Ureter (tissue), 1 donor: ENCODE results near the gene NCKIPSD. TPM values are rescaled to one million over a fixed set of nuclear protein-coding genes. Genes with fewer than 3 reads are reported as not detected.

ENCODE experiments used
- DNase-seq: peaks from one replicate; pipeline ENCODE4 v3.0.0-alpha.2; 2020; ENCODE audit warnings: low spot score
- total RNA-seq: library from RNA; stranded (reverse); gene quantifications from one replicate; pipeline ENCODE4 v1.2.4, GENCODE V29; 2023
- donor health status: DM: yes; HTN: yes; CAD: no.

NCKIPSD gene
- total RNA-seq, 1 donor from 2014 or later, result 21.6 TPM

DNA sequence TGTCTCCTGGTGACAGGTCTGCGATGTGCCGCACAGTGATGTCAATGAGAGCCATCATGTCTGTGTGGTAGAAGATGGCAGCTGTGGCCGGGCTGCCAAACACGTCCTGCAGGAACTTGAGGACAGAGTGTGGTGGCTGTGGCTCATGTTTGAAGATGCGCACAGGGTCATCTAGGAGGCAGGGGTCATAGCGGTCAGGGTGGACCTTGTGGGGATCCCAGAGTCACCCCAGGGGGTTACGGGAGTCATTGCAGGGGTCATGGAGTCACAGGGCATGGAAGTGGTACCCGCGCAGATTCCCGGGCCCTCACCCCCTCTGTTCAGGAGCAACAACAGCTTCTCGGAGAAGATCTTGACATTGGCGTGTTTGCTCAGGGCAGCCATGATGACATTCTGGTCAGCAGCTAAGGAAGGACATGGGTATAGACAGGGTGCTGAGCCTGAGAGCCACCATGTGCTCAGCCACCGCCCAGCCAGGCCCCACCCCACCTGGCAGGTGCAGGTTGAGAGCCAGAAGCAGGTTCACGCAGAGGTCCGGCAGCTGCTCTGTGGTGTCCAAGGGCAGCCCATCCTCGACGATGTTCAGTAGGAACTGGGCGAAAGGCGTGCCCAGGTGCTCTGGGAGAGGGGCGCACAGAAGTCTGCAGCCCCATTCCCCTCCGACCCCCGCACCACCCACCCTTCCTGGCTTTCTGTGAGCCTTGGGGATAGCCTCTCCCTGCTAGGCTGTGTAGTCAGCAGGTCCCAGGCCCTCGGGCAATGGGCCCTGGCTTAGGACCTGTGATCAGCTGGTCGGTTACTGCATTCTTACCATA, 6.9 kb downstream of the NCKIPSD start:
- no peak for DNase-seq

DNA sequence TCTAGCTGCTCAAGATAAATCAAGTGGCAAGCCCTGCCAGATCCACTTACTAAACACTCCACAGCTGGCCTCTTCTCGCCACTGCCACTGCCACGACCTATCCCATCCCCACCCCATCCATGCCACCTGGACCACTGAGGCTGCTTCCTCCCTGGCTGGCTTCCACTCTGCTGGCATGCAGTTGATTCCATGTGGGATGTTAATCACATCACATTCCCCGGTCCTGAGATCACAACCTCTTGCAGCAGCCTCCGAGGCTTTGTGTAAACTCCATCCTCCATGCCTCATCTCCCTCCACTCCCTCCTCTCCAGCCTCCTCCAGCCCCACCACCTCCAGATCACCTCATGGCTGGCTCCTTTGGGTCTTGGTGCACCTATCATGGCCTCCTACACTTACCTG, 7.7 kb downstream of the NCKIPSD start:
- no peak for DNase-seq

DNA sequence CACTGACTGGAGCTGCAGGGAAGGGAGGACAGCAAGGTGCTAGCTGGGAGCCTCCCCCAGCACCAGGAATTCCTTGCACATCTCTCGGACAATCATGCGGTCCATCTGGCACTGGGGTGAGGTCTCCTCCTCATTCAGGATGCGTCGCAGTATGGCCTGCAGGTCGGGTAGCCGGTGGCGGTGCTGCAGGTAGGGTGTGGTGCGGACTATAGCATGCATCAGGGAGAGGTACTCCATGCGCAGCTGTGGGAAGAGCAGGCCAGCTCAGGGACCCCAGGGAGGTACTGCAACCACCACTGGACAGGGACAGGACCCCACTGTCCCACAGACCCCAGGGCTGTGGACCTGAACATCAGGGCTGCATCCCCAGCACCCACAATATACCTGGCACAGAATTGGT, 11.2 kb downstream of the NCKIPSD start:
- DNase-seq, result no peak

DNA sequence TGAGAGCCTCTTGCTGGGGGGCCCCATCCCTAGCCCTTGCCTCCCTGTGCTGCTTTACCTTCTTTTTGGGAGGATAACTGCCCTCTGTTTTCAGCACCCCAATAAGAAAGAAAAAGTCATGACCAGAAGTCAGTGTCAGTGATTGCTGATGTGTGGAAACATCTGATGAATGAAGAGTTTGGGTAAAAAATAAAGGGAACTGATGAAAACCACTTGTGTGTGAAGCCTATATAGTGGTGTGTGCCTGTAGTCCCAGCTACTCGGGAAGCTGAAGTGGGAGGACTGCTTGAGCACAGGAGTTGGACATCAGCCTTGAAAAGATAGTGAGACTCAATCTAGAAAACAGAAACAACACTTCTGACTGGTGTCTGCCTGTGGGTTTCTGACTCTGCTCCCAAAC, 13.2 kb downstream of the NCKIPSD start:
- no peak for DNase-seq

DNA sequence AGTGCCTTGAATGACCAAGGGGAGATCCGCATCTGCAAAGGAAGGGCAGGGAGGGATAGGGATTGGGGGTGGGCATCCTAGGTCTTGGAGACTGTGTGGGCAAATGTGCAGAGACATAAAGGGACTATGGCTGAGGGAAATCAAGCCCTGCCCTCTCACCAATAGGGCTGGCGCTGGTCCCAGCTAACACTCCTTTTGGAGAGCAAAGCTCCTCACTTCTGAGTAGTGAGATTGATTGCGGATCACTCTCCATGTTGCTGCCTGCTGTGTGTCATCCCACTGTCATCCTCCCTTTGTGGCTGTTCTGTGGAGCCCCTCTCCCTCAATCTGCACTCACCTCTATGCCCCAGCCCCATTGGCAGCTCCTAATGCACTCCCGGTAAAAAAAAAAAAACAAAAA, 20.8 kb downstream of the NCKIPSD start:
- DNase-seq, result no peak

DNA sequence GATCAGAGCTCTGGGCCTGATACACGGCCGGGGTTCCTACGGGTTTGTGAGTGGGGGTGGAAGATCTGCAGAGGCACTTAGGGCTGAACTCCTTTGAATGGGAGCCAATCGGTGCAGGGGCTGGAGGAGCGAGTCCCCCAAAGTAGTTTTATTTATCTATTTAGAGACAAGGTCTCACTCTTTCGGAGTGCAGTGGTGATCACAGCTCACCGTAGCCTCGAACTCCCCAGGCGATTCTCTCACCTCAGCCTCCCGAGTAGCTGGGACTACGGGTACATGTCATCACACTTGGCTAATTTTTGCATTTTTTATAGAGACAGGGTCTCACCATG, 21.4 kb downstream of the NCKIPSD start:
- DNase-seq, result no peak

DNA sequence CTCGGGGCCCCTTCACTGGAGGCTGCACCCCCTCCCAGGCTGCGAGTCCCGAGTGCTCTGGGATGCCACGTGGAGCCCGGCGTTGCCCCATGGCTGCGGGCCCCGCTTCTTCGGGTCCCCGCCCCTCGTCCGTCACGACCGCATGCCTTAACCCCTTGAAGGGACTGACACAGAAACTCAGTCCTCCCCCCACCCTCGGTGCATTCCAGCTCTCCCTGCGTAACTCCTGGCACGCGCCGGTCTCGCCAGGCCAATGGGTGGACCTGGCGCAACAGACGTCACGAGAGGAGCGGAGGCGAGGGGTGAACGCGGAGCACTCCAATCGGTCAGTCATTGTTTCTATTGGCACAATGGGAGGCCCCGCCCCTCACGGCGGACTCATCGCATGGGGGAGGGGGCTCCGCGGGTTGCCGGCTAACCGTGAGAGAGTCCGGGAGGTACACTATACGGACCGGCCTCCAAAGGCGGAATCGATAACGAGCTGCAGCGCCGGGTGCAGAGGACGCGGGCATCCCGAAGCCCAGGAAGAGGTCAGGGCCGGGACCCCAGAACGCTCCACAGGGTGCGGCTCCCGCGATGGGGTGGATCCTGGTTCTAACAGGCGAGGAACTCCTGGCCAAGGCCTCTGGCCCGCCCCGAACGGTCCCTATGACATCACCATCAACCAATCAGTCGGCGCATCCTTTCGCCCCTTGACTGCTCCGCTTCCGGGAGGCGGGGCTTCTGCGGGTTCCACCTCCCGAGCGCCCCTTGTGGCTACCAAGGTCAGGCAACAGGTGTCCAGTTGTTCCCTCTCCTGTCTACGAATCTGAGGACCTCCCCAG, 22.0 kb downstream of the NCKIPSD start:
- peak; percentile 96 for DNase-seq

DNA sequence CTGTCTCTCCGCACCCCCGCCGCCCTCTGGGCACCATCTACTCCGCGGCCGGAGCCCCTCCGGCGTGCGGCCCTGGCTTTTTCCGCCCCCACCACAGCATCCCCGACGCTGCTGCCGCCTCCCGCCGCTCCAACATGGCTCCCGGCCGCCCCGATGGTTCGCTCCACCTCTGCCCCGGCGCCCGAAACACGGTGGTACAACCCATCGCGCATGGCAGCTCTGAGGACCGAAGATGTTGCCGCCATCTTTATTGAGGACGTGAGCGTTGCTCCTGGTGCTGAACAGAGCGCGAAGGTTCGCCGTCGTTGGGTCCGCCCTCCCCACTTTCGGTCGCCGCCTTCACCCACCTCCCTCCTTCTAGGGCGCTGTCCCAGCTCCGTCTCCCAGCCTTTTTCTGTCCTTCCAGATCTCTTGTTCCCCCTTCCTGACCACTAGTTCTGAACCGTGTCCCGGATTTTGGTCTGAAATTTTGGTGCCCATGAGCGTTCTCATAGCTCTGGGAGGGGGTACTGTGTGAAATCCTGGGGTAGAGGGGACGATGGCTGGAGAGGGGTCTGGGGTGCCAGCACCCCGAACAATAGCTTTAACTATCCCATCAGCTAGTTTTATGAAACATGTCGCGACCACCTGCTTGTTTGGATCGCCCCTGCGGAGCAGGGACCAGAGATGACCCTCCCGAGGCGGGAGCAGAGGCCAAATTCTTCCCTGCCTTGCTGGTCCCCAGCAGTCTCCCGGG, 22.8 kb downstream of the NCKIPSD start, which contains the start of gene CELSR3:
CELSR3 (minus strand) TSS at position 134 of the 736 bp plus-strand sequence. CDS start 252 bp downstream, outside the sequence.
- peak; percentile 83 for DNase-seq

DNA sequence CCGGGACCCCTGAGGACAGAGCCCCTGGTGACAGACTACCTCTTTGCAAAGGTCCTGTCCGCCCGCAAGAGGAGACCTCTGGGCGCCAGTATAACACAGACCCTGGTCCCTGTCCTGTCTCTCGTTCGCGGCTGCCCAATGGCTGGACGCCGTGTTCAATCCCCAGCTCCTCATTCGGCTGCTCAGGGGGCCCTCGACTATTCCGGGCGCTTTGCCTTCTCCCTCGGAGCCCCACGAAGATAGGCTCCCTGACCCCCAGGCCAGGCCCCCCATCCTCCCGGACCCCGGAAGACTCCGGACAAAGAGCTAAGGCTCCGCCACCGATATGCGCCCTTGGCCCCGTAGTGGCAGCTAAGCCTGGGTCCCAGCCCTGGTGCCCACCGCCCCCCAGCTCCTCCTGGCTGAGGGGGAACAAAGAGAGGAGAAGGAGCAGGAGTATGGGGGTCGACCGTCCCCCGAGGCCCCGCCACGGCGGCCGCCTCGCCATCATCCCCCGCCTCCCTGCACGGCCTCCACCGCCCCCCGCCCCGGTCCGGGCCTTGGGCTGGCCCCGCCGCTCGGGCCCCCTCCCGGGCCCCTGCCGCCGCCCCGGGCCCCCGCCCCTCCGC, 23.5 kb downstream of the NCKIPSD start:
- DNase-seq, result no peak

DNA sequence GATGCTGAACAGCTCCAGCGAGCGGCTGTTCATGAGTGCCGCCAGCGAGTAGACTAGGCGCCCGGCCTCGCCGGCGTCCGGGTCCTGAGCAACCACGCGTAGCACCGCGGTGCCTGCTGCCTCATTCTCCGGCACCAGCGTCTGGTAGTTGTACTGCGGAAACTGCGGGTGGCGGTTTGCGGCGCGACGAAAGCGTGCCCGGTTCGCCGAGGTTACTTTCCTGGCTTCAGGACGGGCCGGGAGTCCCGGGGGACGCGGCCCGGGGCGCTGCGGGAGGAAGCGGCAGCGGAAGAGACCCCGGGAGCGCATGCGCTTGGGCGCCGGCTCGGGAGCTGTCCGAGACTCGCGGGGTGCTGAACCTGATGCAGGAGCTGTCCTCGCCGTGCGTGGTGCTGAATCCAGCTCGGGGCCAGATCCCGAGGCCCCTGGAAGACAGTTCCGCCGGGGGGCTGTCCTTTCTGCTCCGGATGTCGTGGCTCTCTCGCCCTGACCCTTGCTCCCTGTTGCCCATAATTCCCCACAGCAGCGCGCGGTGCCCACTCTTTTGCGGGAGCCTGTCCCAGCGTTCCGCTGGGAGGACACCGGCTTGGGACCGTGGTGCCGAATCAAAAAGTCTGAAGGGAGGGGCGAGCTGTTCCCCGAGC, 24.1 kb downstream of the NCKIPSD start:
- DNase-seq, result peak; percentile 69

DNA sequence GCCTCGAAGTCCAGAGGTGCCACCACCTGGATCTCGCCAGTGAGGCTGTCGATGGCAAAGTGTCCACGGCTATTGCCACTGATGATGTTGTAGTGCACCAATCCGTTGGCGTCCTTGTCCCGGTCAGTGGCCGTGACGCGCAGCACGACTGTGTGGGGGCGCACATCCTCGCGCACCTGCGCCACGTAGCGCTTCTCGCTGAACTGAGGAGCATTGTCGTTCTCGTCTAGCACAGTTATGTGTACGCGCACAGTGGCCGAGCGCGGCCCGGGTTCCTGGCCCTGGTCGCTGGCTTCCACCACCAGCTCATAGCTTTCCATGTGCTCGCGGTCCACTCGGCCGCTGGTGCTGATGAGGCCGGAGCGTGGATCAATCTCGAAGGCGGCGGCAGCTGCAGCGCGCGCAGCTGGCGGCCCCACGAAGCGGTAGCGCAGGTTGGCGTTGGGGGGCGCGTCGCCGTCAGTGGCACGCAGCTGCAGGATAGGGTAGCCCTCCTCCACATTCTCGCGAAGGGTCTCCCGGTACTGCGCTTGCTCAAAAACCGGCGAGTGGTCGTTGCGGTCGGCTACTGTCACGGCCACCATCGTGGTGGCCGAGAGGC, 24.8 kb downstream of the NCKIPSD start:
- no peak for DNase-seq

DNA sequence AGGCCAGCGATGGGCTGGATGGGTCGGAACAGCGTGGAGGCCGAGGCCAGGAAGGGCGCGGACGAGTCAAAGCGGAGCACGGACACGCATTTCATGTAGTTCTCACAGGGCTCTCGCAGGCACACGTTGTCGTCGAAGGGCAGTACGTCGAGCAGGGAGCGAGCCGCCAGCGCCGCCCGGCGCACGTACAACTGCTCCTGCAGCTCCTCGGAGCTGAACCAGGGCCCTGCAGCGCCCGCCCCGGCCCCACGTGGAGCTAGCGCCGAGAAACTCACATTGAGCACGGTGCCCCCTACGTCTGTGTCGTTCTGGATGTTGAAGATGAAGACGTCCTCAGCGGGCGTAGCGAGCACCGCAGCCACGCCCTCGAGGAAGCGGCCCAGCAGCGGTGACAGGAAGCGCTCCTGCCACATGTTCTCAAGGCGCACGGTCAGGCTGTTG, 28.9 kb downstream of the NCKIPSD start:
- DNase-seq, result no peak

DNA sequence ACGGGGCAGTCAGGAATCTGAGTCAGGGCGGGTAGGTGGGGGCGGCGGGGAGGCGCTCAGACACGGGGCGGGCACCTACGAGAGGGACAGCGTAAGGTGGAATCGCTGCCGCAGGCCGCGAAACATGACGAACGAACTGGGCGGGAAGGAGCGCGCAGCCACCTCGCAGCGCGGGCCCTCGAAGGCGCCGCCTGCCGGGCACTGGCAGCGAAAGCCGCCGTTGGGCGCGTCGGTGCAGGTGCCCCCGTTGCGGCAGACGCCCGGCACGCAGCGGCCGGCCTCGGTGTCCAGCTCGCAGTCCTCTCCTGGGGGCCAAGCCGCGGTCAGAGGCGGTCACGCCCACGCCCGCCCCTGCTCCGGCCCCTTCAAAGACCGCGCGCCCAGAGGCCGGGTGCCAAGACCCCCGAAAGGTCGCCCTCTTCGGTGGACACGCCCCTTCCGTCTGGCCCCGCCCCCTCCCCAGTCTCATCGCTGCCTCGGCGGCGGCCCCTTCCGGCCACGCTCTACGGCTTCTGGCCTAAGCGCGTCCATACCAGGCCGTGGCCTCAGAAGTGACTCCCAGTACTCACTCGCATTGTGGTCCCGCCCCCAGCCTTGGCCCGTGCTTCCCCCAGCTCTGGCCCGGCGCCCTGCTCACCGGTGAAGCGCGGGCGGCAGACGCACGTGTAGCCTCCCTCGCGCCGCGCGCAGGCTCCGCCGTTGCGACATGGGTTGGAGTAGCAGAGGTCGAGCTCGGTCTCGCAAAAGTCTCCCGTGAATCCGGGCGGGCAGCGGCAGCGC, 29.5 kb downstream of the NCKIPSD start:
- DNase-seq, result peak; percentile 80

DNA sequence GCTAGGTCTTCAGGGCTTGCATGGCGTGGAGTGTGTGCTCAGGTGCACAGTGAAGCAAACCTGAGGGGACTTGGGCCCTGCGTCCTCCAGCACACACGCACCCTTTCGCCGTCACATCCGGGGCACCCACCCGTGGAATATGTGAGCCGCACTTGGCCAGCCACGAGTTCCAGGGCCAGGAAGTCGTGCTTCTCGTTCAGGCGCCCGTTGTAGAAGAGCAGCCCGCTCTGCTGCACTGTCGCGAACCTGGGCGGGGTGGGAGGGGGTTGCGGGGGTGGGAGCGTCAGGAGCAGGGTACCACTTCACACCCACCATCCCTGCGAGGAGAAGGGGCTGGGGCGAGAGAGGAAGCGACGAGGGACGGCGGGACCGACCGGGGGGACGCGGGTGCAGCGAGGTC, 30.1 kb downstream of the NCKIPSD start:
- no peak for DNase-seq

DNA sequence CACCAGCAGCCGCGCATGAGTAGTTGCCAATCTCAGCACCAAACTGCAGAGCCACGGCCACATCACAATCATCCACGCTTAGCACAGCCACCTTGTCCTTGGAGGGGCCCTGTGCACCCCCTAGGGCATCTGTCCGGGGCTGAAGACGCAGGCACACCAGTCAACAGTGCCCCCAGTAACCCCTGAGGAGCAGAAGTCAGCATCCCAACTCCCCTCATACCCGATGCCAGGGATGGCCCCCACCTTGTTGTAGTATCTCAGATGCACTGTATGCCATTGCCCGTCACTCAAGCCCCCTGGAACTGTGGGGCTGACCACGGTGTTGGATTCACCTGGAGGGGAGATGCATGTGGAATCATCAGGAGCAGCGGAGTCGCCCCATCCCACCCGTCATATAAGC, 30.7 kb downstream of the NCKIPSD start:
- no peak for DNase-seq

DNA sequence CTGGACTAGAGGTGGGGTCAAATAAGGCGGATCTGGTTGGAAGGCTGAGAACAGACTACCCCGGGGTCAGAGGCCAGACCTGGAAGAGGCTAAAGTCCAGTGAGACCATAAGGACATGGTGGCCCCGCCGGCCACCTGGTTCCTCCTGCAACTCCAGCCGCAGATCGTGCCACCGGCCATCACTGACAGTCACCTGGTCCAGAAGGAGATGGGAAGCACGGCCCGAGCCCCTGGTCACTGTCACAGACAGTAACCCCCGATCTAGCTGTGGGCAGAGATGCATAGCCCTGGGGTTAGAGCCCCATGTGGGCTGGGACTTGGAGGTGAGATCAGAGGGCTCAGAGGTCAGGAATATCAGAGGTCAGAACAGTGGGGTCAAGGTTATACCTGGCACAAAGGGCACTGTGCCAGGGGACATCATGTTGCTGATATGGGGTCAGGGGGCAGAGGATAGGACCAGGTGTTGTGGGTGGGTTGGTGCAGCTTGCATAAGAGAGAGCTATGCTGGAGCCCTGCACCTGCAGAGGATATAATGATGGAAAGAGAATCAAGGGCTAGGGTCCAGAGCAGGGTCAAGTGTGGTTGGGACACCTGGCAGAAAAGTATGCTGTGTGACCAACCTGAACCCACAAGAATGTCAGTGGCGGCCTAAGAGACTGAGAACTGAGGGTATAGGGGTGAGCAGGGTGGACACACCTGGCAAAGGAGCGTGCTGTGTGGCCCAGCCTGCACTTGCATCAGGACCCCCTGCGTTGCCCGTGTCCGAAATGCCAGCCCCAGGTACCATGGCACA, 32.6 kb downstream of the NCKIPSD start:
- no peak for DNase-seq

DNA sequence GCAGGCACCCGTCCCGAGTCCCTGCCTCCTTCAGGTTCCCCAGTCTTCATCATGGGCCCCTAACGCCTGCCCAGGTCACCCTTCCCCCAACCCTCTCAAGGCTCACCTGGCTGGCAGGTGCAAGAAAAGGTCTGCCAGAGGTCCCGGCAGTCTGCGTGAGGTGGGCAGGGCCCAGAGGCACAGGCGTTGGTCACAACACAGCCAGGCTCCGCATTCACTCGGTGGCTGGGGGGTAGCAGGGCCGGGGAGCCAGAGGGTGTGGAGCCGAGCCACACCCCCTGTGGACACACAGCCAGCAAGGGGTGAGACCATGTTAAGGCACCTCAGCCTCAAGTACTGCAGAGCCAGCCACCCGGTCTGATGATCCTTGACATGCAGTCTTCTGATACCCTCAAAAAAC, 33.9 kb downstream of the NCKIPSD start:
- DNase-seq, result no peak

DNA sequence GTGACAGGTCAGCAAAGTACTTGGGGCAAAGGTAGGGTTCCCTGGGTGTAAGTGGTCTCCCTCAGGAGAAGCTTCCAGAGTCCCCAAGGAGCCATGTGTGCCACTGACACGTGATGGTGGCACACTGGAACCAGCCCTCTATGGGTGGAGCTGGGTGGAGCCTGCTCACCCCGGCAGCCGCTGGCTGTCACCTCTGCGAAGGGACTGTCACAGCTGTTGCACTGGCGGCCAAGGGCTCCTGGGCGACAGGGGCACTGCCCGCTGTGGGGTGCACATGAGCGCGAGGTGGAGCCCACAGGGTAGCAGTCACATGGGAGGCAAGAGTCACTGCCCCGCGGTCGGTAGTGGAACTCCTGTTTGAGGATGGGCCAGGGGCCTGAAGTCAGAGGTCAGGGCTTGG, 35.0 kb downstream of the NCKIPSD start:
- no peak for DNase-seq

DNA sequence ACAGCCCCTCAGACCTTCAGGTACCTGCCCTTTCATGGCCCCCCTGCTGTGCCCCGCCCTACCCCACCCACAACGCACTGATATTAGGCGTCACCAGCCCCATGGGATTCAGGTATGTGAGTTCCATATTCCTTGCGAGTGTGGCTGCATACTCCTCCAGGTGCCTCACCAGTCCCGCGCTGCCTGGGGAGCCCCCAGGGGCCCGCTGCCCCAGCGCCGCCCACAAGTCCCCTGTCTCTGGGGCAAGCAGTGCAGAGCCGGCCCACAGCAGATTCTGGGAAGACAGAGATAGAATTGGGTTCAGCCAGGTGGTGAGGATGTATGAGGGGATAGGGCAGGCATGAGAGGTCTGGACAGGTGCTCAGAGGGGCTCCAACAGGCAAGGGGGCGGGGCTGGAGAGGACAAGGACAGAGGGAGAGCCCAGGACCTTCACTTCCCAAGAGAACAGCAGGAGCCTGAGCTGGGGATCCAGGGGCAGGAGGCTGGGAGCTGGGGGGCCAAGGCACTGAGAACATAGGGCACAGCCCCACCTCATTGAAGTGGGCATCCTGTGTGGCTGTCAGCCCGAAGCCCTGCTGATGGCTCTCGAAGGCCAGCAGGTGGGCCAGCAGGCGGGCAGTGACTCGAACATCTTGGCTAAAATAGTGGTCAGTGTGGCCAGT, 37.4 kb downstream of the NCKIPSD start:
- DNase-seq, result no peak
